ENCODE data around the gene OTOGL. TPM values are rescaled to one million over a fixed set of nuclear protein-coding genes. Genes with fewer than 3 reads are reported as not detected.

OTOGL gene
- total RNA-seq, 1 donor from 2014 or later, result 0.09 TPM

DNA sequence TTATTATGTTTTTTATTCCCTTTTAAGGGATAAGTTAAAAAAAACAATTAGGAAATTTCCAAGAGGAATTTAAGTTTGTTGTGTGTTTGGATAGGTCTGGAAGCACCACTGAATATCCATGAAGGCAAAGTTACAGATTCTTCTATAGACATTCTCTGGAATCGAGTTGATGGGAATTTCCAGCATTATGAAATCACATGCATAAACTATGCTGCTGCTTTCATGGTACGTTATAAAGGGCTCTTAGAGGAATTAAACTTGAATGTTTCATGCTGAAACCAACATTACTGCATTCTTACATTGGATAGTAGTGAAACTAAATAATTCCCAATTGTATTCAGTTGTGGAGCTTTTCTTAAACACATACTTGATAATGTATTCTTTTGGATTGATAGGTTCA, 323.2 kb downstream of the OTOGL start:
- no peak for TF ChIP-seq CTCF (IDR thresholded peaks at IDR 0.05)
- no peaks in the 10 kb centered on the region for H3K9me3 ChIP-seq
- H3K4me1 ChIP-seq, result peaks cover 8% of the 10 kb centered on the region
- no peak overlapping the region for H3K4me3 ChIP-seq
- H3K27ac ChIP-seq, result no peak overlapping the region
- intact Hi-C loops (cut with DNase I), result no loop called here
- H3K36me3 ChIP-seq, result no peaks in the 10 kb centered on the region
- DNase-seq (no peak), ATAC-seq (no peak)
- no peaks in the 10 kb centered on the region for H3K27me3 ChIP-seq

Other genes starting within 250 kb of the OTOGL start
- 80.4 TPM for gene PPP1R12A, start 164.4 kb upstream of the OTOGL start, total RNA-seq